K562 (cell line): ENCODE measurements around the gene RTF1. TPM values are rescaled to one million over a fixed set of nuclear protein-coding genes. Genes with fewer than 3 reads are reported as not detected.

Experiments used
- ATAC-seq: fragments of 200-7000 bp; cut with Tn5 transposase; 3 replicates; pipeline ENCODE4 v1.9.1; 2020; ENCODE audit warnings: moderate library complexity
- BruUV-seq: library from RNA; stranded (reverse); fragments of 400-500 nt; replicated peaks from 2 replicates; lab custom pipeline; 2021; lab: Mats Ljungman, UMichigan
- CTCF ChIA-PET: fragments of 300-600 bp; formaldehyde crosslinking; extraction: SDS; loops from one replicate; lab custom pipeline; 2021; ENCODE audit warnings: low intra/inter-chr PET ratio; lab: Yijun Ruan, JAX
- POLR2A ChIA-PET: fragments of 300-600, 350-650 bp; sonication (Branson Sonifier 250); formaldehyde crosslinking; extraction: SDS; loops from one replicate; lab custom pipeline; 2021; ENCODE audit warnings: antibody characterized with exemption, inconsistent platforms; lab: Yijun Ruan, JAX
- DNase-seq, 4 experiments: peaks; one replicate each; pipeline versions ENCODE4 v3.0.0 to v3.0.0-alpha.2; 2011 to 2018; ENCODE audit warnings: low spot score in 3 of 4, mixed read lengths in 3 of 4; ENCODE audit errors: extremely low read depth in 1 of 4
- FAIRE-seq: peaks from 2 replicates; lab custom pipeline; 2011; peaks lifted over from hg19 to GRCh38; lab: Jason Lieb, UNC
- H2AFZ ChIP-seq: 2 replicates; pipeline ENCODE4 v1.6.0; 2011; ENCODE audit warnings: low read depth, low read length, control low read depth, inconsistent platforms
- H3K27ac ChIP-seq: fragments of 200-600 bp; 3 replicates; pipeline ENCODE4 v1.8.0; 2011; ENCODE audit warnings: low read depth, mild to moderate bottlenecking, control low read depth, inconsistent platforms, low read length, moderate library complexity, mixed read lengths; ENCODE audit errors: extremely low read depth
- H3K27me3 ChIP-seq, 2 experiments: fragments of 300-600 bp in 1 of 2; 2 replicates in 1 of 2; 3 replicates in 1 of 2; pipeline versions ENCODE4 v1.6.0 to v1.8.0; 2011; ENCODE audit warnings: inconsistent platforms in 2 of 2, low read length in 2 of 2, mild to moderate bottlenecking in 1 of 2, mixed read lengths in 1 of 2, moderate library complexity in 1 of 2; ENCODE audit not compliant: control insufficient read depth in 2 of 2, insufficient read depth in 2 of 2
- H3K36me3 ChIP-seq: fragments of 300-600 bp; 3 replicates; pipeline ENCODE4 v1.8.0; 2011; ENCODE audit warnings: mild to moderate bottlenecking, low read length, inconsistent platforms; ENCODE audit not compliant: control insufficient read depth, insufficient read depth
- H3K4me1 ChIP-seq, 2 experiments: fragments of 200-600 bp in 1 of 2; replicated peaks in 1 of 2; 2 replicates in 1 of 2; 3 replicates in 1 of 2; pipeline versions ENCODE4 v1.5.1 to v1.8.0; 2011; ENCODE audit warnings: inconsistent platforms in 2 of 2, low read length in 2 of 2, mild to moderate bottlenecking in 1 of 2, mixed read lengths in 1 of 2, moderate library complexity in 1 of 2; ENCODE audit not compliant: control insufficient read depth in 2 of 2, insufficient read depth in 2 of 2
- H3K4me2 ChIP-seq: 2 replicates; pipeline ENCODE4 v1.6.1; 2011; ENCODE audit warnings: low read length, control low read depth, inconsistent platforms, mixed read lengths; ENCODE audit not compliant: insufficient read depth
- H3K4me3 ChIP-seq: fragments of 200-600 bp; sonication (generic), shearing (Covaris generic); 2 replicates; pipeline ENCODE4 v1.5.1; 2016; ENCODE audit warnings: control low read depth, inconsistent platforms
- H3K79me2 ChIP-seq: fragments of 200-600 bp; 3 replicates; pipeline ENCODE4 v1.8.0; 2011; ENCODE audit warnings: low read length, inconsistent platforms; ENCODE audit not compliant: control insufficient read depth, insufficient read depth
- H3K9ac ChIP-seq, 2 experiments: 2 replicates each; pipeline versions ENCODE4 v1.6.0 to v1.6.1; 2011; ENCODE audit warnings: low read depth in 2 of 2, low read length in 2 of 2, control low read depth in 1 of 2, inconsistent platforms in 1 of 2, mild to moderate bottlenecking in 1 of 2, mixed read lengths in 1 of 2; ENCODE audit not compliant: insufficient read depth in 1 of 2
- H3K9me1 ChIP-seq: one replicate; pipeline ENCODE4 v1.6.0; 2011; ENCODE audit warnings: inconsistent platforms, mild to moderate bottlenecking, low read length, moderate library complexity; ENCODE audit not compliant: control insufficient read depth, insufficient read depth
- H3K9me3 ChIP-seq: replicated peaks from 2 replicates; pipeline ENCODE4 v1.5.1; 2011; ENCODE audit warnings: low read depth, low read length, inconsistent platforms; ENCODE audit not compliant: control insufficient read depth, insufficient read depth
- H4K20me1 ChIP-seq: replicated peaks from 2 replicates; pipeline ENCODE4 v1.6.1; 2011; ENCODE audit warnings: low read length, inconsistent platforms, mixed read lengths; ENCODE audit not compliant: control insufficient read depth, insufficient read depth
- CHD1 ChIP-seq: fragments of 200-600 bp; sonication (generic); IDR thresholded peaks from one replicate; pipeline ENCODE4 v1.6.1; 2012; ENCODE audit warnings: mild to moderate bottlenecking, moderate library complexity, low read length, inconsistent platforms
- ETS2 ChIP-seq: IDR thresholded peaks from 2 replicates; pipeline ENCODE4 v1.6.1; 2016; ENCODE audit warnings: borderline replicate concordance, missing genetic modification characterization, mild to moderate bottlenecking, moderate library complexity, missing compliant biosample characterization; ENCODE audit not compliant: poor library complexity, severe bottlenecking
- RBM25 ChIP-seq: fragments of 200-400 bp; formaldehyde crosslinking; IDR thresholded peaks from 2 replicates; pipeline ENCODE4 v1.6.1; 2018; ENCODE audit warnings: low read length, low read depth, moderate library complexity; ENCODE audit not compliant: severe bottlenecking
- RHOXF2B ChIP-seq: fragments of 250-450 bp; sonication (Bioruptor Pico); conservative IDR thresholded peaks from 2 replicates; pipeline ENCODE4 v1.5.1; 2021
- ZFP36 ChIP-seq: fragments of 150-350 bp; IDR thresholded peaks from 2 replicates; pipeline ENCODE4 v1.6.1; 2018; ENCODE audit warnings: low read length, low read depth; ENCODE audit not compliant: partially characterized antibody
- WGBS: fragments of 100-300 bp; shearing (Covaris generic); methylation state at CpG from one replicate; pipeline ENCODE4 v1.1.6; 2016; ENCODE audit warnings: low coverage, mixed read lengths; ENCODE audit not compliant: insufficient coverage; ENCODE audit errors: missing lambda C conversion rate; 5-methylcytosine and 5-hydroxymethylcytosine counted together
- in situ Hi-C: fragments of 300-500 bp; cut with MboI; formaldehyde crosslinking; loops from 4 replicates; pipeline ENCODE4 v1.15.0; 2018; ENCODE audit warnings: inconsistent platforms, mixed read lengths
- intact Hi-C: fragments of 100-400 bp; cut with micrococcal nuclease; formaldehyde crosslinking; loops from 2 replicates; pipeline ENCODE4 v1.14.2; 2022
- polyA plus RNA-seq, 8 experiments: library from polyadenylated mRNA; depleted of rRNA in 4 of 8; stranded (reverse) in 5 of 8; unstranded in 3 of 8; fragments of >200 nt; fragmentation: Nextera tagmentation in 2 of 8; fragmentation: Illumina TruSeq in 1 of 8; extraction: Ambion mirVana in 2 of 8; extraction: Trizol in 1 of 8; gene quantifications; 2 replicates each; pipeline versions ENCODE4 v1.2.1 to v1.2.3, GENCODE V29; 2011 to 2014; ENCODE audit warnings: inconsistent platforms in 1 of 8, missing spikeins in 1 of 8
- total RNA-seq, 7 experiments: library from RNA; depleted of rRNA in 6 of 7; stranded (reverse); fragments of >200 nt in 6 of 7; fragmentation: Illumina TruSeq in 2 of 7; extraction: Trizol in 2 of 7; gene quantifications; 2 replicates each; pipeline versions ENCODE4 v1.2.1 to v1.2.3, GENCODE V29; 2011 to 2021; ENCODE audit warnings: low replicate concordance in 1 of 7
- TF ChIP-seq, protein P1 (sequence below): fragments of 450-650 bp; IDR thresholded peaks from 2 replicates; pipeline ENCODE4 v1.6.1; 2016; ENCODE audit warnings: antibody characterized with exemption
- TF ChIP-seq, protein P2 (sequence below): fragments of 200-600 bp; sonication (generic); IDR thresholded peaks from one replicate; pipeline ENCODE4 v1.6.1; 2012; ENCODE audit warnings: mild to moderate bottlenecking, low read depth, low read length, inconsistent platforms

RTF1 gene
- total and polyA plus RNA-seq, 9 of the 15 experiments (the other 6 are each of a cell fraction or from before 2014, with no cell fraction given), result 7.6 to 69.5 (median 31.5) TPM

DNA sequence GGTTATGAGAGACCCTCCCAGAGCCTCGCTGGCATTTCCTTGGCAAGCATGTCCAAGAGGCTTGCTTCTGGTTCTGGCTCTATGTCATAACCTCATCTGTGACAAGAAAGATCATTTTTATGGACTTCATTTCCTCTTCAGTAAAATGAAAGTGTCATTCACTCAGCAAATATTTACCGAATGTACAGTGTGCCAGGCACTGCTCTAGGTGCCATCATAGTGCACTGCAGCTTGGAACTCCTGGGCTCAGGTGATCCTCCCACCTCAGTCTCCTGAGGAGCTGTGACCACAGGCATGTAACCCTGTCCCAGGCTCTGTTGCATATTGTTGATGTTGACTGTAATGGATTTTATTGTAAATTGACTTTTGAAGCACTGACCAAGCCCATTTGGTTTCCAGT, 58.0 kb downstream of the RTF1 start:
- Histone ChIP-seq H3K9me1 (no peaks in the 10 kb centered on the region), H3K36me3 (peaks cover 80% of the 10 kb centered on the region), H3K9me3 (no peaks in the 10 kb centered on the region), H3K9ac (no peak overlapping the region), H4K20me1 (no peaks in the 10 kb centered on the region), H3K4me2 (no peak overlapping the region)
- no TSS peak for BruUV-seq
- 93% methylated on average over 2 of the region's 2 CpGs for WGBS
- ChIA-PET CTCF (no interaction called here), POLR2A (interaction anchor here (0.6 to 1.8 kb wide), 4 partner anchors 9 to 236 kb away, joined by 3 to 7 read pairs (median 4); no protein-coding TSS in a partner anchor)
- no peak for FAIRE-seq
- ATAC-seq, result no peak
- intact Hi-C loops, result no loop called here
- in situ Hi-C loops, result loop anchor here (25.0 kb wide), 1 partner anchor 337 kb away; no protein-coding TSS in a partner anchor
- no peak for TF ChIP-seq CHD1
- TF ChIP-seq ETS2 (tag), result no peak
- TF ChIP-seq, protein P1, sequence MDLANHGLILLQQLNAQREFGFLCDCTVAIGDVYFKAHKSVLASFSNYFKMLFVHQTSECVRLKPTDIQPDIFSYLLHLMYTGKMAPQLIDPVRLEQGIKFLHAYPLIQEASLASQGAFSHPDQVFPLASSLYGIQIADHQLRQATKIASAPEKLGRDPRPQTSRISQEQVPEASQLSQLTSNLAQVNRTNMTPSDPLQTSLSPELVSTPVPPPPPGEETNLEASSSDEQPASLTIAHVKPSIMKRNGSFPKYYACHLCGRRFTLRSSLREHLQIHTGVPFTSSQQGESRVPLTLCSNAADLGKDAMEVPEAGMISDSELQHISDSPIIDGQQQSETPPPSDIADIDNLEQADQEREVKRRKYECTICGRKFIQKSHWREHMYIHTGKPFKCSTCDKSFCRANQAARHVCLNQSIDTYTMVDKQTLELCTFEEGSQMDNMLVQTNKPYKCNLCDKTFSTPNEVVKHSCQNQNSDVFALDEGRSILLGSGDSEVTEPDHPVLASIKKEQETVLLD, result no peak
- no peak for TF ChIP-seq RHOXF2B (CRISPR knock-in tag)
- TF ChIP-seq RBM25, result no peak
- TF ChIP-seq, protein P2, sequence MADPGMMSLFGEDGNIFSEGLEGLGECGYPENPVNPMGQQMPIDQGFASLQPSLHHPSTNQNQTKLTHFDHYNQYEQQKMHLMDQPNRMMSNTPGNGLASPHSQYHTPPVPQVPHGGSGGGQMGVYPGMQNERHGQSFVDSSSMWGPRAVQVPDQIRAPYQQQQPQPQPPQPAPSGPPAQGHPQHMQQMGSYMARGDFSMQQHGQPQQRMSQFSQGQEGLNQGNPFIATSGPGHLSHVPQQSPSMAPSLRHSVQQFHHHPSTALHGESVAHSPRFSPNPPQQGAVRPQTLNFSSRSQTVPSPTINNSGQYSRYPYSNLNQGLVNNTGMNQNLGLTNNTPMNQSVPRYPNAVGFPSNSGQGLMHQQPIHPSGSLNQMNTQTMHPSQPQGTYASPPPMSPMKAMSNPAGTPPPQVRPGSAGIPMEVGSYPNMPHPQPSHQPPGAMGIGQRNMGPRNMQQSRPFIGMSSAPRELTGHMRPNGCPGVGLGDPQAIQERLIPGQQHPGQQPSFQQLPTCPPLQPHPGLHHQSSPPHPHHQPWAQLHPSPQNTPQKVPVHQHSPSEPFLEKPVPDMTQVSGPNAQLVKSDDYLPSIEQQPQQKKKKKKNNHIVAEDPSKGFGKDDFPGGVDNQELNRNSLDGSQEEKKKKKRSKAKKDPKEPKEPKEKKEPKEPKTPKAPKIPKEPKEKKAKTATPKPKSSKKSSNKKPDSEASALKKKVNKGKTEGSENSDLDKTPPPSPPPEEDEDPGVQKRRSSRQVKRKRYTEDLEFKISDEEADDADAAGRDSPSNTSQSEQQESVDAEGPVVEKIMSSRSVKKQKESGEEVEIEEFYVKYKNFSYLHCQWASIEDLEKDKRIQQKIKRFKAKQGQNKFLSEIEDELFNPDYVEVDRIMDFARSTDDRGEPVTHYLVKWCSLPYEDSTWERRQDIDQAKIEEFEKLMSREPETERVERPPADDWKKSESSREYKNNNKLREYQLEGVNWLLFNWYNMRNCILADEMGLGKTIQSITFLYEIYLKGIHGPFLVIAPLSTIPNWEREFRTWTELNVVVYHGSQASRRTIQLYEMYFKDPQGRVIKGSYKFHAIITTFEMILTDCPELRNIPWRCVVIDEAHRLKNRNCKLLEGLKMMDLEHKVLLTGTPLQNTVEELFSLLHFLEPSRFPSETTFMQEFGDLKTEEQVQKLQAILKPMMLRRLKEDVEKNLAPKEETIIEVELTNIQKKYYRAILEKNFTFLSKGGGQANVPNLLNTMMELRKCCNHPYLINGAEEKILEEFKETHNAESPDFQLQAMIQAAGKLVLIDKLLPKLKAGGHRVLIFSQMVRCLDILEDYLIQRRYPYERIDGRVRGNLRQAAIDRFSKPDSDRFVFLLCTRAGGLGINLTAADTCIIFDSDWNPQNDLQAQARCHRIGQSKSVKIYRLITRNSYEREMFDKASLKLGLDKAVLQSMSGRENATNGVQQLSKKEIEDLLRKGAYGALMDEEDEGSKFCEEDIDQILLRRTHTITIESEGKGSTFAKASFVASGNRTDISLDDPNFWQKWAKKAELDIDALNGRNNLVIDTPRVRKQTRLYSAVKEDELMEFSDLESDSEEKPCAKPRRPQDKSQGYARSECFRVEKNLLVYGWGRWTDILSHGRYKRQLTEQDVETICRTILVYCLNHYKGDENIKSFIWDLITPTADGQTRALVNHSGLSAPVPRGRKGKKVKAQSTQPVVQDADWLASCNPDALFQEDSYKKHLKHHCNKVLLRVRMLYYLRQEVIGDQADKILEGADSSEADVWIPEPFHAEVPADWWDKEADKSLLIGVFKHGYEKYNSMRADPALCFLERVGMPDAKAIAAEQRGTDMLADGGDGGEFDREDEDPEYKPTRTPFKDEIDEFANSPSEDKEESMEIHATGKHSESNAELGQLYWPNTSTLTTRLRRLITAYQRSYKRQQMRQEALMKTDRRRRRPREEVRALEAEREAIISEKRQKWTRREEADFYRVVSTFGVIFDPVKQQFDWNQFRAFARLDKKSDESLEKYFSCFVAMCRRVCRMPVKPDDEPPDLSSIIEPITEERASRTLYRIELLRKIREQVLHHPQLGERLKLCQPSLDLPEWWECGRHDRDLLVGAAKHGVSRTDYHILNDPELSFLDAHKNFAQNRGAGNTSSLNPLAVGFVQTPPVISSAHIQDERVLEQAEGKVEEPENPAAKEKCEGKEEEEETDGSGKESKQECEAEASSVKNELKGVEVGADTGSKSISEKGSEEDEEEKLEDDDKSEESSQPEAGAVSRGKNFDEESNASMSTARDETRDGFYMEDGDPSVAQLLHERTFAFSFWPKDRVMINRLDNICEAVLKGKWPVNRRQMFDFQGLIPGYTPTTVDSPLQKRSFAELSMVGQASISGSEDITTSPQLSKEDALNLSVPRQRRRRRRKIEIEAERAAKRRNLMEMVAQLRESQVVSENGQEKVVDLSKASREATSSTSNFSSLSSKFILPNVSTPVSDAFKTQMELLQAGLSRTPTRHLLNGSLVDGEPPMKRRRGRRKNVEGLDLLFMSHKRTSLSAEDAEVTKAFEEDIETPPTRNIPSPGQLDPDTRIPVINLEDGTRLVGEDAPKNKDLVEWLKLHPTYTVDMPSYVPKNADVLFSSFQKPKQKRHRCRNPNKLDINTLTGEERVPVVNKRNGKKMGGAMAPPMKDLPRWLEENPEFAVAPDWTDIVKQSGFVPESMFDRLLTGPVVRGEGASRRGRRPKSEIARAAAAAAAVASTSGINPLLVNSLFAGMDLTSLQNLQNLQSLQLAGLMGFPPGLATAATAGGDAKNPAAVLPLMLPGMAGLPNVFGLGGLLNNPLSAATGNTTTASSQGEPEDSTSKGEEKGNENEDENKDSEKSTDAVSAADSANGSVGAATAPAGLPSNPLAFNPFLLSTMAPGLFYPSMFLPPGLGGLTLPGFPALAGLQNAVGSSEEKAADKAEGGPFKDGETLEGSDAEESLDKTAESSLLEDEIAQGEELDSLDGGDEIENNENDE, result no peak
- TF ChIP-seq ZFP36, result no peak
- TF ChIP-seq, all 486 proteins: peak for 0
- no peak overlapping the region for H3K4me3 ChIP-seq
- no peaks in the 10 kb centered on the region for H3K27me3 ChIP-seq
- no peaks in the 10 kb centered on the region for H3K79me2 ChIP-seq
- H3K4me1 ChIP-seq, result peaks cover 0 to 10% of the 10 kb centered on the region in 2 experiments; a peak in 2 of 5 replicates
- no peak for DNase-seq
- no peak overlapping the region; the same call in 2 of the 3 replicates for H3K27ac ChIP-seq
- H2AFZ ChIP-seq, result no peak overlapping the region
